ENCODE measurements around the gene DCTN2. TPM values are rescaled to one million over a fixed set of nuclear protein-coding genes. Genes with fewer than 3 reads are reported as not detected.
A peak's percentile ranks its signal among the peaks of the same experiment; 100 is the strongest.

The DCTN2 gene
- total and polyA plus RNA-seq, 2 donors (not counting 1 experiment from before 2014, with no cell fraction given), result 59.4 to 94.3 TPM

DNA sequence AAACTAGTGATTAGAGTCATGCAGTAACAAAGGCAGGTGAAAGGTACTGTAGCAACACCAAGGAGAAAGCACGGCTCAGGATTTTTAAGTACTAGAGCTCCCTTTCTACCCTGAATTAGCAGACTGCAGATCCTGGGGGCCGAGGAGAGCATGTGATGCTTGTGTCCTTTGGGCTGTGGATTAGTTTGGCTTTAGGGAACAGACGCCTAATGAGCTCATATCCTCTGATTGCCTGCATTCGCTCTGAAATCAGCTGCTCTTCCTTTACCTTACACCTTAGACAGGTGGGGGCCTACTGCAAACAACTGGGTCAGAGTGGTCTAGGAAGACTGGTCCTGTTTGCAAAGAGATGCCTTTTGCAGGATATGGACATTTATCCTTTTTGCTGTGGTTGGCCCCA is 46.2 kb upstream of the DCTN2 start:
- H3K9ac ChIP-seq (ENCODE audit: low read length), result no peak overlapping the region
- Mint-ChIP-seq H3K27me3 (peaks cover 3% of the 10 kb centered on the region), H3K4me3 (no peak overlapping the region), H3K9me3 (ENCODE audit: insufficient read depth) (no peaks in the 10 kb centered on the region), H3K4me1 (peaks cover 26% of the 10 kb centered on the region), H3K27ac (no peak overlapping the region)
- peaks cover 15% of the 10 kb centered on the region for H3K79me2 ChIP-seq (ENCODE audit: control insufficient read depth, insufficient read depth, low read length)
- no peak for ATAC-seq (ENCODE audit: low read depth)
- H3K36me3 ChIP-seq (replicated peaks in 1 of 2; ENCODE audit: control extremely low read depth in 1 of 2, control insufficient read depth in 1 of 2, extremely low read depth in 1 of 2, insufficient read depth in 2 of 2, low read length in 1 of 2), result peaks cover 15 to 36% of the 10 kb centered on the region in 2 experiments
- TF ChIP-seq, protein P1, sequence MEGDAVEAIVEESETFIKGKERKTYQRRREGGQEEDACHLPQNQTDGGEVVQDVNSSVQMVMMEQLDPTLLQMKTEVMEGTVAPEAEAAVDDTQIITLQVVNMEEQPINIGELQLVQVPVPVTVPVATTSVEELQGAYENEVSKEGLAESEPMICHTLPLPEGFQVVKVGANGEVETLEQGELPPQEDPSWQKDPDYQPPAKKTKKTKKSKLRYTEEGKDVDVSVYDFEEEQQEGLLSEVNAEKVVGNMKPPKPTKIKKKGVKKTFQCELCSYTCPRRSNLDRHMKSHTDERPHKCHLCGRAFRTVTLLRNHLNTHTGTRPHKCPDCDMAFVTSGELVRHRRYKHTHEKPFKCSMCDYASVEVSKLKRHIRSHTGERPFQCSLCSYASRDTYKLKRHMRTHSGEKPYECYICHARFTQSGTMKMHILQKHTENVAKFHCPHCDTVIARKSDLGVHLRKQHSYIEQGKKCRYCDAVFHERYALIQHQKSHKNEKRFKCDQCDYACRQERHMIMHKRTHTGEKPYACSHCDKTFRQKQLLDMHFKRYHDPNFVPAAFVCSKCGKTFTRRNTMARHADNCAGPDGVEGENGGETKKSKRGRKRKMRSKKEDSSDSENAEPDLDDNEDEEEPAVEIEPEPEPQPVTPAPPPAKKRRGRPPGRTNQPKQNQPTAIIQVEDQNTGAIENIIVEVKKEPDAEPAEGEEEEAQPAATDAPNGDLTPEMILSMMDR (IDR thresholded peaks at IDR 0.05), result no peak
- no peak for TF ChIP-seq EZH2 (IDR thresholded peaks at IDR 0.05; ENCODE audit: borderline replicate concordance, insufficient read depth, low read depth, low read length, poor library complexity, severe bottlenecking)
- H3K4me1 ChIP-seq (ENCODE audit: control insufficient read depth in 2 of 2, insufficient read depth in 2 of 2, low read length in 2 of 2), result peaks cover 14 to 21% of the 10 kb centered on the region in 2 donors
- H4K20me1 ChIP-seq (ENCODE audit: control insufficient read depth, insufficient read depth, low read length, poor library complexity, severe bottlenecking), result peaks cover 3% of the 10 kb centered on the region
- intact Hi-C loops (cut with micrococcal nuclease), result no loop called here
- H3K4me3 ChIP-seq (ENCODE audit: control extremely low read depth in 1 of 5, extremely low read depth in 1 of 5, insufficient read depth in 1 of 5, low read depth in 2 of 5, low read length in 4 of 5), result no peak overlapping the region
- H3K4me2 ChIP-seq (replicated peaks; ENCODE audit: low read depth, low read length, poor library complexity, severe bottlenecking), result no peak overlapping the region
- CTCF ChIA-PET, result interaction anchor here (1.1 to 3.7 kb wide), 6 partner anchors 10 to 40 kb away, joined by 3 to 32 read pairs (median 6); partner anchors contain the start of gene B4GALNT1
- no peak overlapping the region for H2AFZ ChIP-seq (ENCODE audit: insufficient read depth, low read depth, low read length, poor library complexity, severe bottlenecking)
- H3K27ac ChIP-seq (ENCODE audit: low read length in 2 of 2), result no peak overlapping the region
- WGBS (ENCODE audit: insufficient coverage), result 100% methylated on average over 2 of the region's 4 CpGs
- POLR2A ChIA-PET, result interaction anchor here (0.7 kb wide), 1 partner anchor 28 kb away, joined by 3 read pairs; no protein-coding TSS in a partner anchor
- H3K9me3 ChIP-seq (ENCODE audit: control extremely low read depth in 1 of 3, control insufficient read depth in 2 of 3, insufficient read depth in 1 of 3, low read length in 2 of 3), result no peaks in the 10 kb centered on the region
- peaks cover 0 to 7% (median 2%) of the 10 kb centered on the region in 4 experiments for H3K27me3 ChIP-seq (replicated peaks in 1 of 4; ENCODE audit: control extremely low read depth in 1 of 4, control insufficient read depth in 3 of 4, insufficient read depth in 4 of 4, low read length in 3 of 4)
- no peak for DNase-seq

DNA sequence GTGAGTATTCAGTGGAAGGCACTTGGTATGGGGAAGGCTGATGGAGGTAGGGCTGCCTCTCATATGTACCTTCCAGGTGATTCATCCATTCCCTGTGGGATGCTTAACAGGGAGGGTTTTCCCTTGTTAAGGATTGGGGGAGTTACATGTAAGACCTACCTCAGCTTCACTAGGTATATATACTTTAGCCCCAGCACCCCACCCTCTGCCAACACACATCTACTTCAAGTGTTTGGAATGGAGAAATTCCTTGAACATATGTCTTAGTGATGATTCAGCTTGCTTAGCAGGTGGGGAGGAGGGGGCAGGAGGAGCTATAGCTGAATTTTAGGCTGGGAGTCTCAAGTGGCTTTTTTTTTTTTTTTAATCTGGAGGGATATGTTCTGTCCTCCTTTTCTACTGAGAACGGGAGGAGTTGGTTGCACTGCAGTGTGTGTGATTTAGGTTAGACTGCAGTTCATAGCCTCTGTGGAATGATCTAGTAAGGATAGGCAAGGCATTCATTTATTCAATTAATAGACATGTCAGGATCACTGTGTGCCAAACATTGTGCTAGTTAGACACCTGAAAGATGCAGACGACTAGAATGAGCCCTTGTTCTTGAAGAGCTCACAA is 45.7 kb upstream of the DCTN2 start:
- H3K9ac ChIP-seq (ENCODE audit: low read length), result no peak overlapping the region
- ChIA-PET CTCF (interaction anchor here (1.1 to 3.7 kb wide), 8 partner anchors 10 to 40 kb away, joined by 3 to 32 read pairs (median 5); partner anchors contain the start of gene B4GALNT1), POLR2A (no interaction called here)
- peak overlapping the region; percentile 89 for H3K4me3 Mint-ChIP-seq
- peaks cover 0 to 12% (median 7%) of the 10 kb centered on the region in 4 experiments for H3K27me3 ChIP-seq (replicated peaks in 1 of 4; ENCODE audit: control extremely low read depth in 1 of 4, control insufficient read depth in 3 of 4, insufficient read depth in 4 of 4, low read length in 3 of 4)
- H4K20me1 ChIP-seq (ENCODE audit: control insufficient read depth, insufficient read depth, low read length, poor library complexity, severe bottlenecking), result peaks cover 3% of the 10 kb centered on the region
- no peak overlapping the region for H3K27ac Mint-ChIP-seq
- H3K4me3 ChIP-seq (ENCODE audit: control extremely low read depth in 1 of 5, extremely low read depth in 1 of 5, insufficient read depth in 1 of 5, low read depth in 2 of 5, low read length in 4 of 5), result no peak overlapping the region
- no peak for ATAC-seq (ENCODE audit: low read depth)
- H3K4me1 ChIP-seq (ENCODE audit: control insufficient read depth in 2 of 2, insufficient read depth in 2 of 2, low read length in 2 of 2), result peaks cover 14 to 21% of the 10 kb centered on the region in 2 donors
- no peaks in the 10 kb centered on the region for H3K9me3 ChIP-seq (ENCODE audit: control extremely low read depth in 1 of 3, control insufficient read depth in 2 of 3, insufficient read depth in 1 of 3, low read length in 2 of 3)
- H3K36me3 ChIP-seq (replicated peaks in 1 of 2; ENCODE audit: control extremely low read depth in 1 of 2, control insufficient read depth in 1 of 2, extremely low read depth in 1 of 2, insufficient read depth in 2 of 2, low read length in 1 of 2), result peaks cover 15 to 32% of the 10 kb centered on the region in 2 experiments
- intact Hi-C loops (cut with micrococcal nuclease), result no loop called here
- H3K4me2 ChIP-seq (replicated peaks; ENCODE audit: low read depth, low read length, poor library complexity, severe bottlenecking), result no peak overlapping the region
- H3K4me1 Mint-ChIP-seq, result peaks cover 26% of the 10 kb centered on the region
- TF ChIP-seq, protein P1 (IDR thresholded peaks at IDR 0.05), result no peak
- TF ChIP-seq EZH2 (IDR thresholded peaks at IDR 0.05; ENCODE audit: borderline replicate concordance, insufficient read depth, low read depth, low read length, poor library complexity, severe bottlenecking), result no peak
- no peaks in the 10 kb centered on the region for H3K9me3 Mint-ChIP-seq (ENCODE audit: insufficient read depth)
- peaks cover 15% of the 10 kb centered on the region for H3K79me2 ChIP-seq (ENCODE audit: control insufficient read depth, insufficient read depth, low read length)
- no CpG with 5 or more reads among the region's 2 CpGs for WGBS (ENCODE audit: insufficient coverage)
- no peak overlapping the region for H3K27ac ChIP-seq (ENCODE audit: low read length in 2 of 2)
- DNase-seq, result no peak
- no peak overlapping the region for H2AFZ ChIP-seq (ENCODE audit: insufficient read depth, low read depth, low read length, poor library complexity, severe bottlenecking)
- peaks cover 3% of the 10 kb centered on the region for H3K27me3 Mint-ChIP-seq
